Activated T-helper 1 cell treated with anti-CD3 and anti-CD28 coated beads, Interleukin-12 subunit alpha, Interleukin-12 subunit beta, Interleukin-2, Interleukin-4 antibody, amounts not matched to agents 30 ng/mL and 10 ng/mL and 1 ng/mL, durations not matched to agents 14 hours and 24 hours and 36 hours (primary cell): ENCODE measurements around the gene C2orf49. TPM values are rescaled to one million over a fixed set of nuclear protein-coding genes. Genes with fewer than 3 reads are reported as not detected.

ENCODE experiments used
- DNase-seq: peaks from one replicate; pipeline ENCODE4 v3.0.0; 2021; ENCODE audit warnings: low spot score
- H3K27ac Mint-ChIP-seq: one replicate; pipeline ENCODE4 v1.8.0; 2021; ENCODE audit warnings: mild to moderate bottlenecking, mixed read lengths
- H3K27me3 Mint-ChIP-seq: one replicate; pipeline ENCODE4 v1.8.0; 2022; ENCODE audit warnings: mild to moderate bottlenecking, moderate library complexity, mixed read lengths; ENCODE audit not compliant: insufficient read depth
- H3K36me3 Mint-ChIP-seq: one replicate; pipeline ENCODE4 v1.8.0; 2021; ENCODE audit warnings: low read depth, mixed read lengths
- H3K4me1 Mint-ChIP-seq: one replicate; pipeline ENCODE4 v1.8.0; 2021; ENCODE audit warnings: low read depth, mixed read lengths
- H3K4me3 Mint-ChIP-seq: one replicate; pipeline ENCODE4 v1.8.0; 2021; ENCODE audit warnings: mild to moderate bottlenecking, moderate library complexity, mixed read lengths
- H3K9me3 Mint-ChIP-seq: one replicate; pipeline ENCODE4 v1.8.0; 2021; ENCODE audit warnings: mixed read lengths
- intact Hi-C: fragments of 100-400 bp; cut with micrococcal nuclease; formaldehyde crosslinking; loops from one replicate; pipeline ENCODE4 v1.15.1; 2024
- total RNA-seq: library from RNA; stranded (reverse); gene quantifications from 2 replicates; pipeline ENCODE4 v1.2.3, GENCODE V29; 2022

Gene C2orf49
- total RNA-seq, 1 donor from 2014 or later: 18.5 TPM

DNA sequence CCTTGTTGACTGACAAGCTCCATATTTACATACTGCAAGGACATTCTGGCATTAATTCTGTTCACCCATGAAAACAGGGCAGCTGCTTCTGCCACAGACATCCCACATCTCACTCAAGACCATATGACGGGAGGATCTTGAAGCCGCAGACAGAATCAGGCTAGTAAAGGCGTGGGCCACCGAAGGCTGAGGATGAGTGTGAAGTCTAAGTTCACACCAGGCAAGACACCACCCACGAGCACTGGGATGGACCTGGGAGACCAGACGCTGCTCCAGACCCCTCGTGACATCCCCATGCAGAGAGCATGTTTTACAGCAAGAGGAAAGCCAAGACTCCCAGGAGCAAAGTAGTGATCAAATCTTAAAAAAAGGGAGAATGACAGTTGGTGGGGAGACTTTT is 58.4 kb downstream of the C2orf49 start:
- H3K27ac Mint-ChIP-seq: no peak overlapping the region
- H3K4me1 Mint-ChIP-seq: peaks cover 4% of the 10 kb centered on the region
- intact Hi-C loops: loop anchor here (5.0 kb wide), 1 partner anchor 352 kb away; no protein-coding TSS in a partner anchor

DNA sequence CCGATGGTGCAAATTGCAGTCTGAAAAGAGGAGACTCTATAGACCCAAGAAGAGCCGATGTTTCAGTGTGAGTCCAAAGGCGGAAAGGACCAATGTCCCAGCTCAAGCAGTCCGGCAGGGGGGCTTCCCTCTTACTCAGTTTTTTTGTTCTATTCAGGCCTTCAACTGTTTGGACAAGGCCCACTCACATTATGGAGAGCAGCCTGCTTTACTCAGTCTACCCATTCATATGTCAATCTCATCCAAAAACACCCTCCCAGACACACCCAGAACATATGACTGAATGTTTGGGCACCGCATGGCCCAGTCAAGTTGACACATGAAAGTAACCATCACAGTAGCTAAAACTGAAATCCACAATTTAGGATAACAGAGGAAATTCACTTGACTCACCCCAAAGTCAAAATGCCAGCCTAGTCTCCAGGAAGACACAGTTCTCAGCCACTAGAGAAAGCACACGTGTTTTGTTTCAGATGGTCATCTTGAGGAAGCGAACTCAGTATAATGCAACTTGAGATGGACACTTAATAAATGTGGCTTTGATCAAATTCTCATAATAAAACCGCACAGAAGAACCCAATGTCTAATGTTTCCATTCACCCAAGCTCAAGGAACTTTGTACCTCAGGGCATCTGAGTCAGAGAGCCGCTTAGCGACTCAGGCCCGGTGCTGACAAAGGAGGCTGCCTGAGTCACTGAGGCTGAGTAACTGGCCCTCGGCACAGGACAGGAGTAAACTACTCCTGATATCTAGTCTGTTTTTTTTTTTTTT is 59.1 kb downstream of the C2orf49 start:
- Mint-ChIP-seq H3K36me3 (no peaks in the 10 kb centered on the region), H3K27me3 (peaks cover 37% of the 10 kb centered on the region), H3K4me1 (peaks cover 4% of the 10 kb centered on the region), H3K4me3 (no peak overlapping the region), H3K27ac (no peak overlapping the region), H3K9me3 (no peaks in the 10 kb centered on the region)
- intact Hi-C loops: loop anchor here (5.0 kb wide), 1 partner anchor 351 kb away; no protein-coding TSS in a partner anchor
- no peak for DNase-seq

More for the DNA sequence above, 58.4 kb downstream of the C2orf49 start:
- Mint-ChIP-seq H3K9me3 (no peaks in the 10 kb centered on the region), H3K27me3 (peaks cover 33% of the 10 kb centered on the region), H3K36me3 (no peaks in the 10 kb centered on the region), H3K4me3 (no peak overlapping the region)
- no peak for DNase-seq

- H3K4me3 Mint-ChIP-seq: peak overlapping the region; percentile 52
- H3K4me1 Mint-ChIP-seq: peaks cover 4% of the 10 kb centered on the region
Measured at GRCh38 chr2:105397025-105397722, 59.8 kb downstream of the C2orf49 start.

DNA sequence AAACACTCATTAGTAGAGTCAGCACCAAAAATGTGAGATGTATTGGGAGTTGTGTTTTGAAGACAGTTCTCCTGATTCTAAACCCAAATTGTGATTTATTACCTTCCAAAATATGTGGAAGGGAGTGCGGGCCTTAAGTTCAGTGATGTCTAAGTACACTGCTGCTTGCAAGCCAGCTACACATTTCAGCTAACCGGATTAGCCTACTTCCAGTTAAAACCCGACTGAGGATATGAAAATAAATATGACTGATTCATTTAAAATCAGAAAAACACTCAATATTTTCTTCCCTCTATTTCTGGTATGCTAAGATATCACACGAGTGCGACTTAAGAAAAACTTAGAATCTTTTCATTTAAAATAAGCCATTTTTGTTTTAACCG is 60.6 kb downstream of the C2orf49 start:
- Mint-ChIP-seq H3K27me3 (peaks cover 35% of the 10 kb centered on the region), H3K4me1 (peaks cover 4% of the 10 kb centered on the region), H3K4me3 (peak overlapping the region; percentile 82), H3K36me3 (no peaks in the 10 kb centered on the region), H3K9me3 (no peaks in the 10 kb centered on the region), H3K27ac (peak overlapping the region; percentile 54)
- intact Hi-C loops: loop anchor here (2.0 to 5.0 kb wide), 3 partner anchors 29 to 349 kb away; partner anchors contain the start of gene TGFBRAP1
- no peak for DNase-seq

More at GRCh38 chr2:105397025-105397722, 59.8 kb downstream of the C2orf49 start:
- DNase-seq: no peak
- Mint-ChIP-seq H3K27me3 (peaks cover 37% of the 10 kb centered on the region), H3K27ac (no peak overlapping the region), H3K9me3 (no peaks in the 10 kb centered on the region), H3K36me3 (no peaks in the 10 kb centered on the region)
- intact Hi-C loops: loop anchor here (5.0 kb wide), 1 partner anchor 350 kb away; no protein-coding TSS in a partner anchor

GRCh38 chr2:105398336-105399206 is 61.2 kb downstream of the C2orf49 start, which contains the start of gene FHL2:
Gene FHL2 (minus strand): TSS chr2:105399051. CDS start chr2:105386516, 12,535 bp downstream.
- Mint-ChIP-seq H3K27ac (peak within 1 kb of the TSS; percentile 54), H3K4me1 (peaks cover 4% of the 10 kb centered on the region), H3K27me3 (peaks cover 36% of the 10 kb centered on the region), H3K36me3 (no peaks in the 10 kb centered on the region), H3K9me3 (no peaks in the 10 kb centered on the region), H3K4me3 (peak within 1 kb of the TSS; percentile 82)
- DNase-seq: peak; percentile 65
- intact Hi-C loops: loop anchor here (1.0 to 5.0 kb wide), 5 partner anchors 30 to 349 kb away; partner anchors contain the start of genes C2orf49 and TGFBRAP1

Other genes starting within 250 kb of the C2orf49 start
- not detected in 2 replicates for gene GPR45, start 95.8 kb upstream of the C2orf49 start, total RNA-seq
- gene TGFBRAP1, start 7.8 kb upstream of the C2orf49 start, total RNA-seq: 23.1 and 27.3 TPM in 2 replicates
- 2.3 and 2.6 TPM in 2 replicates for gene FHL2, start 61.5 kb downstream of the C2orf49 start, total RNA-seq